GM18507 (cell line): ENCODE data around the gene PHACTR2.
"Not testable (repeated sequence)": the region's sequence is repeated elsewhere in the genome, so short reads cannot be mapped to it uniquely, and the experiment has no call there.

Experiments used
- DNase-seq: peaks from one replicate; pipeline ENCODE4 v3.0.0; 2011; ENCODE audit warnings: low read depth; ENCODE audit not compliant: insufficient read length; ENCODE audit errors: extremely low spot score
- FAIRE-seq: peaks from 2 replicates; lab custom pipeline; 2011; peaks lifted over from hg19 to GRCh38; lab: Jason Lieb, UNC

PHACTR2 gene

GRCh38 chr6:143677891-143678791 is at the start of gene PHACTR2:
Gene PHACTR2 (plus strand): TSS chr6:143677965. CDS start chr6:143678164, 199 bp downstream.
- FAIRE-seq (no peak), DNase-seq (no peak)

GRCh38 chr6:143629104-143630080 is 48.4 kb upstream of the PHACTR2 start:
- DNase-seq, result no peak

GRCh38 chr6:143631196-143631595 is 46.6 kb upstream of the PHACTR2 start:
- FAIRE-seq, DNase-seq: not testable (repeated sequence)

More at GRCh38 chr6:143629104-143630080, 48.4 kb upstream of the PHACTR2 start:
- no peak for FAIRE-seq

- DNase-seq (no peak), FAIRE-seq (no peak)
These were observed 44.9 kb upstream of the PHACTR2 start for GRCh38 chr6:143632894-143633293.

GRCh38 chr6:143634486-143634885 is 43.3 kb upstream of the PHACTR2 start:
- DNase-seq (no peak), FAIRE-seq (no peak)

GRCh38 chr6:143637691-143638090 is 40.1 kb upstream of the PHACTR2 start:
- FAIRE-seq (no peak), DNase-seq (no peak)

GRCh38 chr6:143642403-143642802 is 35.4 kb upstream of the PHACTR2 start:
- FAIRE-seq (no peak), DNase-seq (no peak)

- DNase-seq (no peak), FAIRE-seq (peak; percentile 18)
These were observed 30.6 kb upstream of the PHACTR2 start for GRCh38 chr6:143647191-143647590.

GRCh38 chr6:143647732-143648131 is 30.0 kb upstream of the PHACTR2 start:
- DNase-seq (no peak), FAIRE-seq (no peak)

GRCh38 chr6:143649319-143649718 is 28.4 kb upstream of the PHACTR2 start:
- DNase-seq, FAIRE-seq: not testable (repeated sequence)

GRCh38 chr6:143651328-143651727 is 26.4 kb upstream of the PHACTR2 start:
- DNase-seq, FAIRE-seq: not testable (repeated sequence)

- DNase-seq (no peak), FAIRE-seq (no peak)
These were observed 24.9 kb upstream of the PHACTR2 start for GRCh38 chr6:143652841-143653331.

GRCh38 chr6:143655541-143655940 is 22.2 kb upstream of the PHACTR2 start:
- FAIRE-seq (no peak), DNase-seq (no peak)

- DNase-seq, result no peak
- FAIRE-seq, result no peak
These were observed 21.7 kb upstream of the PHACTR2 start for GRCh38 chr6:143656026-143656425.

- FAIRE-seq, result no peak
- DNase-seq, result no peak
These were observed 20.0 kb upstream of the PHACTR2 start for GRCh38 chr6:143657809-143658208.

GRCh38 chr6:143660170-143660569 is 17.6 kb upstream of the PHACTR2 start:
- not testable (repeated sequence) for FAIRE-seq, DNase-seq

- FAIRE-seq, result no peak
- no peak for DNase-seq
These were observed 13.6 kb upstream of the PHACTR2 start for GRCh38 chr6:143664171-143664570.

- DNase-seq, FAIRE-seq: not testable (repeated sequence)
These were observed 11.8 kb upstream of the PHACTR2 start for GRCh38 chr6:143666007-143666406.

GRCh38 chr6:143669483-143669882 is 8.3 kb upstream of the PHACTR2 start:
- not testable (repeated sequence) for FAIRE-seq, DNase-seq

- FAIRE-seq (no peak), DNase-seq (no peak)
These were observed 4.1 kb upstream of the PHACTR2 start for GRCh38 chr6:143673669-143674068.
